ACHN (cell line): Measurements from ENCODE around the gene TMEM51.

Experiments used
- DNase-seq: peaks from one replicate; pipeline ENCODE4 v3.0.0-alpha.2; 2015
- in situ Hi-C: cut with HindIII; loops from 2 replicates; pipeline ENCODE4 v1.10.0; 2017; ENCODE audit warnings: low sequenced_read_pairs, low pct_ligation_motif_present, low pct_unique_long_range_greater_than_20kb

TMEM51 gene

DNA sequence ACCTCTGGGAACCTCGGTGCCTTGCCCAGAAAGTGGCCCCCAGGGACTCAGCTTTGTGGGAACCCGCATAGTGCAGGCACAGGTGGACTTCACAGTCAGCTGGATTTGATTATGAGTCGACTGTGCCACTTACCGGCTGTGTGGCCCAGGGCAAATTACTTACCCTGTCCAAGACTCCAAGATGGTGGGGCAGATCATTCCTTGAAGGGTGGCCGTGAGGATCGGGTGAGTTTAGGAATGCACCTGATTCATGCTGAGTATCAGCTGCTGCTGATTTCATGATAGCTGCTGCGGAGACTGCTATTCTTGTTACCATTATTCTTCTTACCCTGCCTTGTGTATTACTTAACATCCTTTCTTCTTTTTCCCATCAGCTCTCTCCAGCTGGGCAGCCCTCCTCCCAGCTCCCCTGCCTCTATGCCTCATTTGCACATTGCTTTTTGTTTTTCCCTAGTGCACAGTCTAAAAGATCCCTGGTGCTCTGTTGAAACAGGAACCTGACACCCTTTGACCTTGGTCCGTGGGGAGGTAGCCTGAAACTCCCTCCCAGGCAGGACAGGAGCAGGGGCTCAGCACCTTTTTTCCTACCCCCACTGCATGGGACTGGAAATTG, 53.0 kb downstream of the TMEM51 start:
- in situ Hi-C loops, result no loop called here
- no peak for DNase-seq

- in situ Hi-C loops, result no loop called here
These were observed 53.7 kb downstream of the TMEM51 start for GRCh38 chr1:15207031-15207828.

DNA sequence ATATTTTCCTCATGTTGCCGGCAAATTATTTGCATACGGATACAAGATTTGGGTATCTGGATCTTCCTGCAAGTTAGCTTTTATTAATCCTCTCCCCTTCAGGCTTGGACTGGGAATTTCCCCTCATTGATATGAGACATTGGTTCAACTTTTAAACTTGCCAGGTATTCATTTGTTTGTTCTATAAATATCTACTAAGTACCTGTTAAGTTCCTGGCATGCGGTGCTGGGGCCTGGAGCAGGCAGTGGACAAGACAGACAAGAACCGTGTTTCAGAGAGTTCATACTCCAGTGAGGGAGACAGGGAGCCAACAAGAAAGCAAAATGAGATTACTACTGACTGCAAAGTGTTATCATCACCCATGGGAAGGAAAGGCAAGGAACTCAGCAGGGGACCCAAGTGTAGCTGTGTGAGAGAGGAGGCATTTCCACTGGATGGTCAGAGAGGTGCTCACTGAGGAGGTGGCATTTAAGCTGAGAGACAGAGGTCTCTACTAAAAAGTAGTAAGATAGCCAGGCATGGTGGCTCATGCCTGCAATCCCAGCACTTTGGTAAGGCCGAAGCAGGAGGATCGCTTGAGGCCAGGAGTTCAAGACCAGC, 54.4 kb downstream of the TMEM51 start:
- no peak for DNase-seq
- in situ Hi-C loops, result no loop called here

More at GRCh38 chr1:15207031-15207828, 53.7 kb downstream of the TMEM51 start:
- DNase-seq, result no peak

DNA sequence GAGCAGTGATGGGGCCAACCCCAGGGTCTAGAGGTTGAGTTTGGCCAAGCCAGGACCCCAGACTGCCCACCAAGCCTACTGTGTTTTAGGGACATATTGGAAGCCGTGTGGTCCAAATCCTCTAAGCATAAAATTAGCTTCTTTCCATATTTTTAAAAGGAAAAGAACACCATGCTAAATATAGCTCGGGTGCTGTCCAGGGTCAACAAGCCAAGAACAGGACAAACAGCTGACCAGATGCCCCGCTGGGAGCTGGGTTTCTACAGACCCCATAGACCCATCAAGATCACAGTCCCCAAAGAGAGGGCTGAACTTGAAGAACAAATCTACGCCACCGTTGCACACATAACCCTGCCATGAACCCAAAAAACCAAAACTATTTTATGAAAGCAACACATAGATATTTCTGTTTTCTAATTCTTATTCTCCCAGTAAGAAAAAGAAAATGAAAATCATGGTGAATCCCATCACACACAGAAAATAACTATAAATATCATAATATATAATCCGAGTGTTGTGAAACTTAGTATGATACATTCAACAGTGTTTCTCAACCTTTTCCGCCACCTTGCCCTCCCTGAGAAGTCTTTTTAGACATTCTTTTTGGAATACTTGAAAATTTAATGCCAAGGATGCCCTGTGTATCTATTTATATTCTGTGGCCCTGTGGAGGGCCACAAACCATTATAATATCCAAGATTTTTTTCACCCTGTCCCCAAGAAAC, 57.3 kb downstream of the TMEM51 start:
- no peak for DNase-seq
- in situ Hi-C loops, result no loop called here

GRCh38 chr1:15211424-15211823, 57.9 kb downstream of the TMEM51 start:
- no peak for DNase-seq
- in situ Hi-C loops, result no loop called here

DNA sequence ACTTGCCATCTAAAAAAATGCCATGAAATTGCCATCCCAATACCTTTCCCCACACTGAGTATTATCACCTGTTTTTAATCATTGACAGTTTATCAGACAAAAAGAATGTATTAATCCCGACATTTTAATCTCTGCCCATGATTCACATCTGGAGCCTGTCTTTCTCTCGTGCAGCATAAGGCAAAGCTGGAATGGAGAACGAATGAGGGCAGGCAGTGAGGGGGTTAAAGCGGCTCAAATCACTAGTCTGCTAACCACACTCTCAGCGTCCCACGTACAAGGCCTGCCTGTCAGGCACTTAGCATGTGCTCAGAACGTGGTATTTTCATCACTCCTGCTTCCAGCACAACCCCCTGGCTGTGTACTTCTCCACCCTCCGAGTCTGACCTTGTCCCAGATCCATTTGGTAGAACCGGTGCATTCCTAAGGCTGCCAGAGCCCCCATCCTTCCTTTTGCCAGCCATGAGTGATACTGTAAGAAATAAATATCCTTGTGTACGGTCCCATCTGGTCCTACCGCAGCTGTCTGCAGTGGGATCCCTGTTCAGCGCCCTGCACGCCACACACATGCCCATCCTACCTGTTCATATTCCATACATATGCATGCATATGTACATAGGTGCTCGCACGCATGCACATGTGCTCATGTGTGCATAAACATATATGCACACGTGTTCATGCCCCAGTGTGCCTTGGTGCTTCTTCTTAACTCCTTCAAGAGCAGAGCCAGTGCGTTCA, 58.8 kb downstream of the TMEM51 start:
- in situ Hi-C loops, result no loop called here
- no peak for DNase-seq

DNA sequence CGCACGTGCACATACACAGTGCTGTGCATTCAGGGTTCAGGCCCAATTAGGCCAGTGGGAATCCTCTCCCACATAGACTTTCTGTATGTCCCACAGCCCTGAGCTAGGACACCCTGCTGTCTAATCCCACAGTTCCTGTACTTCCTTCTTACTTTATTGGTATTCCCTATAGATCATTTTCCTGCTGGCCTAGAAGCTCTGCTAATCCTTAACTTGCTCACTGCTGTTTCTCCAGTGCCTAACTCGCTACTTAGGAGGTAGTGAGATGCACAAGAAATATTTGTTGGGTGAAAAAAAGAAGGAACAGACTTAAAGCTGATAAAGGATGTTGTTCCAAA, 59.4 kb downstream of the TMEM51 start:
- DNase-seq, result no peak
- in situ Hi-C loops, result no loop called here

GRCh38 chr1:15213341-15213821, 59.8 kb downstream of the TMEM51 start:
- in situ Hi-C loops, result no loop called here
- no peak for DNase-seq

GRCh38 chr1:15214527-15214926, 61.0 kb downstream of the TMEM51 start:
- in situ Hi-C loops, result no loop called here
- no peak for DNase-seq

- in situ Hi-C loops, result no loop called here
- DNase-seq, result no peak
These were observed 61.6 kb downstream of the TMEM51 start for GRCh38 chr1:15215116-15215515.

DNA sequence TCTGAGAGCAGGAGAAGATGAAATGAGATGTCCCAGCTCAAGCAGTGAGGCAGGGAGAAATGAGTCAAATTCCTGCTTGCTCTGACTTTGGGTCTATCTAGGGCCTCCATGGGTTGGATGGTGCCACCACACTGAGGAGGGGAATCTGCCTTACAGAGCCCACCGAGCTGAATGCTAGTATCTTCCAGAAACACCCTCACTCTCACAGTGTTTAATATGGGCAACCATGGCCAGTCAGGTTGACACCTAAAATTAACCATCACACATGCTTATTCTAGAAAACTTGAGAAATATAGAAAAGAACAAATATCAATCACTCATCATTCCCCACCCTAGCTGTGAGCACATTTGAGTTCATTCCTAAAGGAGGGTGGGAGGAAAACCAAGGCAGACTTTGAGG, 64.1 kb downstream of the TMEM51 start:
- no peak for DNase-seq
- in situ Hi-C loops, result no loop called here

DNA sequence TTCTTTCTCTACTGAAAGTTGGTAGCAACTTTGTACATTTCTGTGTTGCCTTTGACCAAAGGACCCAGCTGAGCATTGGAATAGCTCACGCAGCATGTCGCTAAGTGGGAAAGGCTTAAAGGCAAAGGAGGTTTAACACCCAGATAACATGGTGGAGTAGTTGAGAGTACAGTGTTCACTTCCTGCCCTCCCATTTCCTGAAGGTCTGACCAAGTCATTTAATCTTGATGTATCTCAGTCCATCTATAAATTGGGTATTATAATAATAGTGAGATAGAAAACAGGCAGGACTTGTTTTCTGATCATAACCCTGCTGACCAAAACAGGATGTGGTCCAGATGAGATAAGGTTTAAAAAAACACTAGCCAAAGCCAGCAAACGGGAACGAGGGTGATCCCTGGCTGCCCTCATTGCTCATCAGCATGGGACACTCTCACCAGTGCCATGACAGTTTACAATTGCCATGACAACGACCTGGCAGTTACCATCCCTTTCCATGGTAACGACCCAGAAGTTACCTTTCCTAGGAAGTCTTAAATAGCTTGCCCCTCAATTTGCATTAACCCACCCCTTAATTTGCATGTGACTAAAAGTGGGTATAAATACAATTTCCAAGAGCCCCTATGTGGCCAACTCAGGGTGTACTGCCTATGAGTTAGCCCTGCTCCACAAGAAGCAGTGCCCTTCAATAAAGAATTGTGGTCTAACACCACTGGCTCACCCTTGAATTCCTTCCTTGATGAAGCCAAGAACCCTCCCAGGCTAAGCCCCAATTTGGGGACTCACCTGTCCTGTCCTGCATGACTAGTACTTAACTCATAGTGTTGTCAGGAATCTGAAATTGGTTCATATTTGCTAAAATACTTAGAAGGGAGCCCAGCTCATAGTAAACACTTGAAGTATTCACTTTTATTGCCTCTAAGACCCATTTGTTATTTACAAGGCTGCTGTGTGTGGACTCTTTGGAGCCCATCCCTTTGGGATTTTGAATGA, 65.0 kb downstream of the TMEM51 start:
- no peak for DNase-seq
- in situ Hi-C loops, result no loop called here

DNA sequence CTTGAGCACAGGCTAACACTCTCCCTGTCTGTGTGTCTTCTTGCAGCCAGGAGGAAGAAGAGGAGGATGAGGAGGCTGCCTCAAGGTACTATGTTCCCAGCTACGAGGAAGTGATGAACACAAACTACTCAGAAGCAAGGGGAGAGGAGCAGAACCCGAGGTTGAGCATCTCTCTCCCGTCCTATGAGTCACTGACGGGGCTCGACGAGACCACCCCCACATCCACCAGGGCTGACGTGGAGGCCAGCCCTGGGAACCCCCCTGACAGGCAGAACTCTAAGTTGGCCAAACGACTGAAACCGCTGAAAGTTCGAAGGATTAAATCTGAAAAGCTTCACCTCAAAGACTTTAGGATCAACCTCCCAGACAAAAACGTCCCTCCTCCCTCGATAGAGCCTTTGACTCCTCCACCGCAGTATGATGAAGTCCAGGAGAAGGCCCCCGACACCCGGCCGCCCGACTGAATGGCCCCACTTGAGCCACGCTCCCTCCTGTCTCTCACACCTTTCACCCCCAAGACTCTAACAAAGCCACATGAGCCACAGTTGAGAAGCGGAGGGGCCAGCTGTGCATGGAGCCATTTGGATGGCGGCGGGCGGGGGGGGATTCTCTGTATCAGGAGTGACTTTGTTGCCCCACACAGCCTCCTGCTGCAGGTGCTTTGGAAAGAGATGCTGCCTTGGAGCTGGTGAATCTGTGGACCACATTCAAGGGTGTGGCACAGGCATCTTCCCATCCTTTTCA, 65.9 kb downstream of the TMEM51 start:
- in situ Hi-C loops, result no loop called here
- no peak for DNase-seq

- in situ Hi-C loops, result no loop called here
- no peak for DNase-seq
These were observed 66.5 kb downstream of the TMEM51 start for GRCh38 chr1:15220024-15220392.

GRCh38 chr1:15220825-15221431, 67.4 kb downstream of the TMEM51 start:
- DNase-seq, result no peak
- in situ Hi-C loops, result no loop called here

GRCh38 chr1:15222653-15223303, 69.2 kb downstream of the TMEM51 start:
- in situ Hi-C loops, result no loop called here
- peak; percentile 22 for DNase-seq
